Caco-2 (cell line): ENCODE results near the gene EPS8L3. TPM values are rescaled to one million over a fixed set of nuclear protein-coding genes. Genes with fewer than 3 reads are reported as not detected.

ENCODE experiments used
- BruUV-seq: library from RNA; stranded (reverse); fragments of 400-500 nt; replicated peaks from 2 replicates; lab custom pipeline; 2021; lab: Mats Ljungman, UMichigan
- CTCF ChIA-PET: fragments of 300-600 bp; sonication (Branson Sonifier 250); formaldehyde crosslinking; loops from one replicate; lab custom pipeline; 2022; ENCODE audit warnings: antibody characterized with exemption; lab: Charles Lee
- POLR2A ChIA-PET: fragments of 300-600 bp; sonication (Branson Sonifier 250); formaldehyde crosslinking; loops from one replicate; lab custom pipeline; 2022; ENCODE audit warnings: antibody characterized with exemption; lab: Charles Lee
- DNase-seq, 2 experiments: peaks; one replicate each; pipeline versions ENCODE4 v3.0.0 to v3.0.0-alpha.2; 2020 to 2022
- H3K27me3 ChIP-seq: replicated peaks from 2 replicates; pipeline ENCODE4 v1.6.0; 2011; ENCODE audit warnings: low read length; ENCODE audit not compliant: control insufficient read depth, insufficient read depth
- H3K36me3 ChIP-seq: 2 replicates; pipeline ENCODE4 v1.5.1; 2011; ENCODE audit warnings: low read length; ENCODE audit not compliant: control insufficient read depth, insufficient read depth
- H3K4me1 ChIP-seq: fragments of 250-450 bp; sonication (Bioruptor Pico); 2 replicates; pipeline ENCODE4 v1.5.1; 2020; ENCODE audit warnings: mild to moderate bottlenecking
- H3K4me3 ChIP-seq: 2 replicates; pipeline ENCODE4 v1.5.1; 2011; ENCODE audit warnings: low read depth, mild to moderate bottlenecking, control low read depth, low read length
- H3K9me3 ChIP-seq: fragments of 250-450 bp; sonication (Bioruptor Pico); 2 replicates; pipeline ENCODE4 v1.5.1; 2020; ENCODE audit warnings: mild to moderate bottlenecking, moderate library complexity
- H3K27ac Mint-ChIP-seq: one replicate; pipeline ENCODE4 v1.8.0; 2022; ENCODE audit warnings: mixed read lengths; ENCODE audit not compliant: unreplicated experiment
- H3K27me3 Mint-ChIP-seq: one replicate; pipeline ENCODE4 v1.8.0; 2022; ENCODE audit warnings: mixed read lengths; ENCODE audit not compliant: insufficient read depth, unreplicated experiment
- H3K36me3 Mint-ChIP-seq: one replicate; pipeline ENCODE4 v1.8.0; 2022; ENCODE audit warnings: mild to moderate bottlenecking, mixed read lengths; ENCODE audit not compliant: insufficient read depth, unreplicated experiment
- H3K4me1 Mint-ChIP-seq: one replicate; pipeline ENCODE4 v1.8.0; 2022; ENCODE audit warnings: low read depth, mixed read lengths; ENCODE audit not compliant: unreplicated experiment
- H3K4me3 Mint-ChIP-seq: one replicate; pipeline ENCODE4 v1.8.0; 2022; ENCODE audit warnings: mild to moderate bottlenecking, moderate library complexity, mixed read lengths; ENCODE audit not compliant: unreplicated experiment
- H3K9me3 Mint-ChIP-seq: one replicate; pipeline ENCODE4 v1.8.0; 2022; ENCODE audit warnings: mixed read lengths; ENCODE audit not compliant: unreplicated experiment
- CTCF ChIP-seq, 2 experiments: fragments of 200-600 bp in 1 of 2; IDR thresholded peaks; 1 replicate in 1 of 2; 2 replicates in 1 of 2; pipeline versions ENCODE4 v1.5.1 to v1.8.0; 2011 to 2022; ENCODE audit warnings: antibody characterized with exemption in 1 of 2, control low read depth in 1 of 2, inconsistent platforms in 1 of 2, low read depth in 1 of 2, low read length in 1 of 2, mild to moderate bottlenecking in 1 of 2, moderate library complexity in 1 of 2; ENCODE audit not compliant: insufficient read depth in 1 of 2, severe bottlenecking in 1 of 2, unreplicated experiment in 1 of 2
- intact Hi-C: fragments of 100-400 bp; cut with micrococcal nuclease; formaldehyde crosslinking; loops from one replicate; pipeline ENCODE4 v1.10.0; 2022; ENCODE audit not compliant: unreplicated experiment
- total RNA-seq: library from RNA; stranded (reverse); gene quantifications from 2 replicates; pipeline ENCODE4 v1.2.3, GENCODE V29; 2022

The EPS8L3 gene
- total RNA-seq, 1 experiment from 2014 or later: 15.3 TPM

- no peaks in the 10 kb centered on the region for H3K9me3 Mint-ChIP-seq
- no peak overlapping the region for H3K27ac Mint-ChIP-seq
- BruUV-seq: no TSS peak
- TF ChIP-seq CTCF (IDR thresholded peaks at IDR 0.05; ENCODE audit: insufficient read depth in 1 of 2, low read depth in 1 of 2, low read length in 1 of 2, severe bottlenecking in 1 of 2, unreplicated experiment in 1 of 2): peak; percentile 69 to 80
- no peaks in the 10 kb centered on the region for H3K27me3 ChIP-seq
- H3K4me1 Mint-ChIP-seq: no peaks in the 10 kb centered on the region
- peaks cover 10% of the 10 kb centered on the region for H3K36me3 Mint-ChIP-seq
- 0 out of 2 replicates have a peak, but pooled peaks cover 3% of the 10 kb centered on the region for H3K9me3 ChIP-seq
- peak; percentile 73 to 74 for DNase-seq
- H3K36me3 ChIP-seq: no peaks in the 10 kb centered on the region
- H3K4me3 Mint-ChIP-seq: no peak overlapping the region
- CTCF ChIA-PET: interaction anchor here (0.5 to 5.6 kb wide), 10 partner anchors 13 to 401 kb away, joined by 3 to 54 read pairs (median 4); partner anchors contain the start of gene AHCYL1
- intact Hi-C loops: loop anchor here (1.0 to 10.0 kb wide), 3 partner anchors 138 to 234 kb away; partner anchors contain the start of genes AHCYL1 and CSF1
- no peaks in the 10 kb centered on the region; the same call in 1 of the 2 replicates for H3K4me1 ChIP-seq
- POLR2A ChIA-PET: interaction anchor here (0.6 kb wide), 1 partner anchor 208 kb away, joined by 3 read pairs; the partner anchor contains the start of gene AHCYL1
- H3K4me3 ChIP-seq: no peak overlapping the region
- no peaks in the 10 kb centered on the region for H3K27me3 Mint-ChIP-seq
Measured at GRCh38 chr1:109776911-109777310, 13.2 kb upstream of the EPS8L3 start.

DNA sequence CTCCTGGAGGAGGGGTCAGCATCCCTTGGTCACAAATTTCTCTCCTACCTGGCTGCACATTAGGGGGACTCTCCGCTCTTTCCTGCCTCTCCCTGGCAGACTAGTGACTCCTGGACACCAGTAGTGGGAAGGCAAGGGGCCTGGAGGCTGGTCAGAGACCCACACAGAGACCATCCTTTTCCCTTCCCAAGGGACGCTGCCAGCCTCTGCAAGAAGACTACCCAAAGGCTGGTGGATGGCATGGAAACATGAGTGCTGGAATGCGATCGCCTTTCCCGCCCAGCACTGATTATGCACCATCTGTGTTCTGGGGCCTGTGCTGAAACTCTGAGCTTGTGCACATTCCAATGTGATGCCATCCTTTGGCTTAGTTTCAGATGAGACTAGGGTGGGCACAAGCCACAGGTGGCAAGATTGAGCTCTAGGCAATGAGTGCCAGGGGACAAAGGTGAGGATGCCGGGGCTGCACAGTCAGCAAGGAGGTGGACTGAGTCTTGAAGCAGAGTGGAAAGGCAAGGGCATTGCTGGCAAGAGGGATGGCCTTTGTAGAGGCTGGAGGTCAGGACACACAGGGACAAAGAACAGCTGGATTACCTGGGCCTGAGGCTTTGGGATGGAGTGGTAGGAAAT lies 12.6 kb upstream of the EPS8L3 start:
- no peak for TF ChIP-seq CTCF (IDR thresholded peaks at IDR 0.05; ENCODE audit: insufficient read depth in 1 of 2, low read depth in 1 of 2, low read length in 1 of 2, severe bottlenecking in 1 of 2, unreplicated experiment in 1 of 2)
- POLR2A ChIA-PET: no interaction called here
- Histone ChIP-seq H3K4me3 (no peak overlapping the region), H3K4me1 (no peaks in the 10 kb centered on the region; the same call in 1 of the 2 replicates), H3K9me3 (0 out of 2 replicates have a peak, but pooled peaks cover 3% of the 10 kb centered on the region), H3K36me3 (no peaks in the 10 kb centered on the region), H3K27me3 (no peaks in the 10 kb centered on the region)
- H3K27ac Mint-ChIP-seq: no peak overlapping the region
- H3K36me3 Mint-ChIP-seq: peaks cover 10% of the 10 kb centered on the region
- H3K27me3 Mint-ChIP-seq: no peaks in the 10 kb centered on the region
- H3K4me3 Mint-ChIP-seq: no peak overlapping the region
- CTCF ChIA-PET: interaction anchor here (0.6 to 5.6 kb wide), 9 partner anchors 13 to 235 kb away, joined by 3 to 54 read pairs (median 3); partner anchors contain the start of gene AHCYL1
- H3K9me3 Mint-ChIP-seq: no peaks in the 10 kb centered on the region
- H3K4me1 Mint-ChIP-seq: no peaks in the 10 kb centered on the region
- no TSS peak for BruUV-seq
- intact Hi-C loops: loop anchor here (2.0 to 10.0 kb wide), 2 partner anchors 138 to 234 kb away; partner anchors contain the start of gene CSF1
- no peak for DNase-seq

DNA sequence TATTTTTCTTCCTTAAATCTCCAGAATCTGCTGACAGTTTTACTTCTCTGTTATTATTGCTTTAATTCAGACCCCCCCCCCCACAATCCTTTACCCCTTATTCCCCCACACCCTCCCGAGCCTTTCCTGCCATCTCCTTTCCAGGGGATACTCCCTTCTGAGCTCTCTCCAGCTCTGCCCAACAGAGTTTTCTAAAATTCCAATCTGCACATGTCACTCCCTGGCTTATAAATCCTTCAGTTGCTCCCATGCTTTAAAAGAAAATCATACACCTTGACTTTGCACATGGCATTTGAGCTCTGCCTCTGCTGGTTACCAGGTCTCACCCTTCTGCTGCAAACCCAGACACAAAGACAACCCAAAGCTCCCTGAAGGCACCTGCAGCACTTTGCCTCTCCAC lies 11.7 kb upstream of the EPS8L3 start:
- Mint-ChIP-seq H3K9me3 (no peaks in the 10 kb centered on the region), H3K4me3 (no peak overlapping the region), H3K4me1 (no peaks in the 10 kb centered on the region), H3K27ac (no peak overlapping the region), H3K27me3 (no peaks in the 10 kb centered on the region), H3K36me3 (peaks cover 10% of the 10 kb centered on the region)
- Histone ChIP-seq H3K36me3 (no peaks in the 10 kb centered on the region), H3K4me3 (no peak overlapping the region), H3K4me1 (no peaks in the 10 kb centered on the region; the same call in 1 of the 2 replicates), H3K9me3 (no peaks in the 10 kb centered on the region), H3K27me3 (no peaks in the 10 kb centered on the region)
- ChIA-PET POLR2A (no interaction called here), CTCF (interaction anchor here (0.5 to 5.6 kb wide), 5 partner anchors 14 to 229 kb away, joined by 4 to 54 read pairs (median 5); partner anchors contain the start of gene AHCYL1)
- no TSS peak for BruUV-seq
- intact Hi-C loops: loop anchor here (10.0 kb wide), 1 partner anchor 139 kb away; the partner anchor contains the start of gene CSF1
- DNase-seq: no peak
- TF ChIP-seq CTCF (IDR thresholded peaks at IDR 0.05; ENCODE audit: insufficient read depth in 1 of 2, low read depth in 1 of 2, low read length in 1 of 2, severe bottlenecking in 1 of 2, unreplicated experiment in 1 of 2): no peak
